GM18868 (cell line): ENCODE results near the gene AAK1.
"Not testable (repeated sequence)": the region's sequence is repeated elsewhere in the genome, so short reads cannot be mapped to it uniquely, and the experiment has no call there.

Experiments used
- ATAC-seq: cut with Tn5 transposase; IDR thresholded peaks from one replicate; pipeline ENCODE4 v1.9.1; 2021; ENCODE audit warnings: mild to moderate bottlenecking, moderate library complexity; ENCODE audit not compliant: unreplicated experiment

The AAK1 gene

DNA sequence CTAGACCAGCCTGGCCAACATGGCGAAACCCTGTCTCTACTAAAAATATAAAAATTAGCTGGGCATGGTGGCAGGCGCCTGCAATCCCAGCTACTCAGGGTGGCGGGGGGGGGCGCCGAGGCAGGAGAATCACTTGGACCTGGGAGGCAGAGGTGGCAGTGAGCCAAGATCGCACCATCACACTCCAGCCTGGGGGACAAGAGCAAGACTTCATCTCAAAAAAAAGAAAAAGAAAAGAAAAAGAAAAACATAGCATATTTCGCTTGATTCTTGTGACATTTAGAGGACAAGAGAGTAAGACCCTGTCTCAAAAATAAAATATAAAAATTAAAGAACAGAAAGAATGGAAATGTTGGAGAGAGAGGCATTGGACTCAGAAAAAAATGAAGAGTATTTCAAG is 224.4 kb downstream of the AAK1 start:
- not testable (repeated sequence) for ATAC-seq

DNA sequence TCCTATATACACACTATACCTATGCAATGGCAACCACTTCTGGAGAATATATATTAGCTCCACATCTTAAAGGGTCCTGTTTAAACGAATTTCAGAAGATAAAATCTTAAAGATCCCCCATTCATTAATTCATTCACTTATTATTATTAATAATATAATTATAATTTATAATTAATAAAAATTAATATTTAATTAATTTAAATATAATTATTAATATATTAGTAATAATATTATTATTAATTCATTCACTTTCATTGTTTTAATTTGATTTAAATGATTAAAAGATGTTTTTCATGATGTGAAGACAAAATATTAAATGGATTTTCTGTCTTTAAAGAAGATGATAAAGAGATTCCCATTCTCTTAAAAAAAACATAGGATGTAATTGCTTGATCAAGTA is 227.4 kb downstream of the AAK1 start:
- no peak for ATAC-seq
